HG02763 (cell line): ENCODE data around the gene DNAAF5.
"Not testable (repeated sequence)": the region's sequence is repeated elsewhere in the genome, so short reads cannot be mapped to it uniquely, and the experiment has no call there.

ENCODE experiments used
- ATAC-seq: cut with Tn5 transposase; IDR thresholded peaks from one replicate; pipeline ENCODE4 v1.9.1; 2021; ENCODE audit warnings: mild to moderate bottlenecking, moderate library complexity; ENCODE audit not compliant: unreplicated experiment

Gene DNAAF5

DNA sequence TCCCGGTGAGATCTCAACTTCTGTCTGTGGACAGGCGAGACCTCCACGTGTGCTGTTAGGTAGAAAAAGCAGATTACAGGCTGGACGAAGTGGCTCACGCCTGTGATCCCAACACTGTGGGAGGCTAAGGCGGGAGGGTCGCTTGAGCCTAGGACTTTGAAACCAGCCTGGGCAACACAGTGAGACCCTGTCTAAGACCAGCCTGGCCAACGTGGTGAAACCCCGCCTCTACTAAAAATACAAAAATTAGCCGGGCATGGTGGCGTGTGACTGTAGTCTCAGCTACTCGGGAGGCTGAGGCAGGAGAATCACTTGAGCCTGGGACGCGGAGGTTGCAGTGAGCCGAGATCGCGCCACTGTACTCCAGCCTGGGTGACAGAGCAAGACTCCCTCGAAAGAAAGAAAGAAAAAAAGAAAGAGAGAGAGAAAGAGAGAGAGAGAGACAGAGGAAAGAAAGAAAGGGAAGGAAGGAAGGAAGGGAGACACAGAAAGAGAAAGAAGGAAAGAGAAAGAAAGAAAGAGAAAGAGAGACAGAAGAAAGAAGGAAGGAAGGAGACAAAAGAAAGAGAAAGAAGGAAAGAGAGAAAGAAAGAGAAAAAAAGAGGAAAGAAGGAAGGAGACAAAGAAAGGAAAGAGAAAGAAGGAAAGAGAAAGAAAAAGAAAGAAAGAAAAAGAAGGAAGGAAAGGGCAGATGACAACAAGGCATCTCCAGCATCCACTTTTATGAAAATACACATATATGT is 76.2 kb downstream of the DNAAF5 start:
- no peak for ATAC-seq

DNA sequence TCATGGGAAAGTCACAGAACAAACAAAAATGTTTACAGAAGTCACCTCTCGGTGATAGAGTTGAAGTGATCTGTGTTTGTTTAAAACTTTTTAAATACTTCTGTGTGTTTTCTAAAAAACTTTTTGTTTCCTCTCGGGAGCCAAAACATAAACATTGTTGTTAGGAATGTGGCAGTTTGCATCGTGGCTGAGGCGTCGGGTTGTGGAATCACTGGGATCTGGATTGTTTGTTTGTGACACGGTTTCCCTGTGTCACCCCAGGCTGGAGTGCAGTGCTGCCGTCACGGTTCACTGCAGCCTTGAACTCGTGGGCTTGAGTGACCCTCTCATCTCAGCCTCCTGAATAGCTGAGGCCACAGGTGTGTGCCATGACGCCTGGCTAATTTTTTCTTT is 76.7 kb downstream of the DNAAF5 start:
- ATAC-seq = no peak

DNA sequence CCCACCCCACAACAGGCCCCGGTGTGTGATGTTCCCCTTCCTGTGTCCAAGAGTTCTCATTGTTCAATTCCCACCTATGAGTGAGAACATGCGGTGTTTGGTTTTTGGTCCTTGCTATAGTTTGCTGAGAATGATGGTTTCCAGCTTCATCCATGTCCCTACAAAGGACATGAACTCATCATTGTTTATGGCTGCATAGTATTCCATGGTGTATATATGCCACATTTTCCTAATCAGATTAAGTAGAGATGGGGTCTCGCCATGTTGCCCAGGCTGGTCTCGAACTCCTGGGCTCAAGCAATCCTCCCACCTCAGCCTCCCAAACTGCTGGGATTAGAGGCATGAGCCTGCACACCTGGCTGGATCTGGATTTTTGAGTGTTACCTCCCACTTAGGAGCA is 77.3 kb downstream of the DNAAF5 start:
- ATAC-seq = not testable (repeated sequence)

DNA sequence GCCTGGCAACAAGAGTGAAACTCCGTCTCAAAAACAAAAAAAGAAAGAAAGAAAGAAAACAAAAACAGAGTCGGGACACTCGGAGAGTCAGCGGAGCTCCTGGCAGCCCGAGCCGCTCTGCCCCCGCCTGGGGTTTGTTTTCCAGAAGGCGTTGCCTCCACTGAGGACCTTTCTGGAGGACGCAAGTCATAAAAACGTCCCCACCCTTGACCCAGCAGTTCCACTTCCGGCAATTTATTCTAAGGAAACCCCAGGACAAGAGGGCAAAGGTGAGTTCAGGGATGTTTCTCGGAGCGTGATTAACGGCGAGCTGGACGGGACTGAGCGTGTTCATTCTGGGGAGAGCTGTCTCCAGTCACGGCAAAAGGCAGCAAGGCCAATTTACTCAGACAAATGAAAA is 78.8 kb downstream of the DNAAF5 start:
- ATAC-seq = no peak

DNA sequence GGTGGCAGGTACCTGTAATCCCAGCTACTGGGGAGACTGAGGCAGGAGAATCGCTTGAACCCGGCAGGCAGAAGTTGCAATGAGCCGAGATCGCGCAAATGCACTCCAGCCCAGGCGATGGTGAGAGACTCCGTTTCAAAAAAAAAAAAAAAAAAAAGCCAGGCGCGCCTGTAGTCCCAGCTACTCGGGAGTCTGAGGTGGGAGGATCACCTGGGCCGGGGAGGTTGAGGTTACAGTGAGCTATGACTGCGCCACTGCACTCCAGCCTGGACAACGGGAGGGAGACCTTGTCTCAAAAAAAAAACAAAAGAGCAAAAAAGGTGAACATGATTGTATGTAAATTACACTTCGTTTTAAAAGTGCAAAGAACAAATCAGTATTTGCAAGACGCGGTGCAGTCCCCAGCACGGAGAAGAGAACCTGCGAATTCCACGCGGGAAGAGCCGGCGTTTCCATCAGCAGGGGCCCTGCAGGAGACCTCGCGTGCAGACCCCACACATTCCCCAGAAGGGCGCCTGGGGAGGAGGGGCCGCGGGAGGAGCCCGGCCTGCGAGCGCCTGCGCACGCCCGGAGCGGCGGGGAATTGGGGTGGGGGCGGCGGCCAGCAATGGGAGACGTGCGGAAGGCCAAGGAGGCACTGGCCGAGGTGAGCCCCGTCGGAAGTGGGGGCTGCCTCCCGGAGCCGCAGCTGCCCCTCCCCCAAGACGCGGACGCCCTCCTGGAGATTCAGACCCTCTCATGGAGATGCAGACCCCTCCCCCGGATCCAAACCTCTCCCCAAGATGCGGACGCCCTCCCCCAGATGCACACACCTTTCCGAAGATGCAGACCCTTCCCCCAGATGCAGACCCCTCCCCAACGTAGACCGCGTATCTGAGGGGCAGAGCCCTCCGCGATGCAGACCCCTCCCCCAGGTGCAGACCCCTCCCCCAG is 89.1 kb downstream of the DNAAF5 start:
- no peak for ATAC-seq

DNA sequence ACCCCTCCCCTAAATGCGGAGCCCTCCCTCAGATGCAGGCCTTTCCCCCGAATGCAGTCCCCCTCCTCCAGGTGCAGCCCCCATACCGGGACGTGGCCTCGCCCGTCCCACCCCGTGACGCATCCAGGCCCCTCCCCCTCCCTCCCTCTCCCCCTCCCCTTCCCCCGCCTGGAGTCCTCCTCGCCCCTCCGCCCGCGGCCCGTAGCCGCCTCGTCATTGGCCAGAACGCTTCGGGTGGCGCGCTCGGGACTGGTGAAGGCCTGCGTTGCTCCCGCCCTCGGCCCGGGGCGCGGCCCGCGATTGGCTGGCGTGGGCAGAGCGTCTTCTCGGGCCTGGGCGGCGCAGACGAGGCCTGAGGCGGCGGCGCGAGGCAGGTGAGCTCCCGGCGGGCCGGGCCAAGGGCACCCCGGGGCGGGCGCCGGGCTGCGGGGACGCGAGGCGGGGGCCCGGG is 89.8 kb downstream of the DNAAF5 start:
- peak; percentile 92 for ATAC-seq

DNA sequence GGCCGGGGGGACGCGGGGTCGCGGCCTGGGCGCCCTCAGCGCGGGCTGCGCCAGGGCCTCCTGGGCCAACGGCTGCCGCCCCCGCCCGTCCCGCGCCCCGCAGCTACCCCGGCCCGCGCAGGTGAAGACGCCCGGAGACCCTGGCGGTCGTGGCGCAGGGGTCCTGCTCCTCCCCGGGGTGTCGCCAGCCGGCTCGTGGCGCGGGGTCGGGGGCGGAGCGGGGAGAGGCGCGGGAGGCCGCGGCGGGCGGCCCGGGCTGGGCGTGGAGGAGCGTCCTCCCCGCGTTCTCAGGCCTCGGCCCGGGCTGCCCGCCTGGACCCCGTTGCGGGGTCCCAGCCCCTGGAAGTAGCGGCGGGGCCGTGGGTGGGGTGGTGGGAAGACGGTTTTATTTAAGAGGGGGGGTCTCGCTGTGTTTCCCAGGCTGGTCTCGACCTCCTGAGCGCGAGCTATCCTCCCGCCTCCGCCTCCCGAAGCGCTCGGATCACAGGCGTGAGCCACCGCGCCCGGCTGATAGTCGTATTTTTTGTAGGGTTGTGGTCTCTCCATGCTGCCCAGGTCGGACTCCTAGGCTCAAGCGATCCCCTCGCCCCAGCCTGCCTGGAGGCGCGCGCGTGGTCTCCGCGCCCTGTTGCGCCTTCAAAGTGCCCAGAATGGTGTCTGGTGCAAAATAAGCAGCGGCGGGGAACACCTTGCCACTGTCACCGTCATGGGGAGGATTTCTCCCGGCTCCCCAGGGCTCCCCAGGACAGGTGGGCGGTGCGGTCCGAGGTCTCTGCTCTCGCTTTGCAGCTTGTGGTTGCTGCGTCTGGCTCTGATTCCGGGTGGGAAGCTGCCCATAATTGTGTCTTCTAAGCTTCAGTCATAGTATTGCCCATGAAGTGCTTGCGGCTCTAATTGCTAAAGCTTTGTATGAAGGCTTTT is 90.5 kb downstream of the DNAAF5 start:
- peak; percentile 7 for ATAC-seq

DNA sequence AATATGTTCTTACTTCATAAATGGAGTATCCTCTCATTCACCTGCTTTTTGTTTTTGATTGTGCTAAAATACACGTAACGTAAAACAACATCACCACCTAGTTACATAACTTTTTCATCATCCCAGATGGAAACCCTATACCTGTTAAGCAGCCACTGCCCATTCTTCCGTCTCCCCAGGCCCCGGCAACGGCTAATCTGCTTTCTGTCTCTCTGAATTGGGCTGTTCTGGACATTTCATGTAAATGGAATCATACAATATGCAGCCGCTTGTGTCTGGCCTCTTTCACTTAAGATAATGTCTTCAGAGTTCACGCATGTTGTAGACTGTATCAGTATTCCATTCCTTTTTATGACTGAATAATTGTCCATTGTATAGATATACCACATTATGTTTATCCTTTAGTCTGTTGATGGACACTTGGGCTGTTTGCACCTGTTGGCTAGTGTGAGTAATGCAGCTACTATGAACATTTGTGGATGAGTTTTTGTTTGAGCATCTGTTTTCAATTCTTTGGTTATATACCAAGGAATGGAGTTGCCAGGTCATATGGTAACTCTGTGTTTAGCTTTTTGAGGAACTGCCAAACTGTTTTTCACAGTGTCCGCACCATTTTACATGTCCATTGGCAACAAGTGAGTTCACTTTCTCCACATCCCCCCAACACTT is 91.7 kb downstream of the DNAAF5 start:
- no peak for ATAC-seq

DNA sequence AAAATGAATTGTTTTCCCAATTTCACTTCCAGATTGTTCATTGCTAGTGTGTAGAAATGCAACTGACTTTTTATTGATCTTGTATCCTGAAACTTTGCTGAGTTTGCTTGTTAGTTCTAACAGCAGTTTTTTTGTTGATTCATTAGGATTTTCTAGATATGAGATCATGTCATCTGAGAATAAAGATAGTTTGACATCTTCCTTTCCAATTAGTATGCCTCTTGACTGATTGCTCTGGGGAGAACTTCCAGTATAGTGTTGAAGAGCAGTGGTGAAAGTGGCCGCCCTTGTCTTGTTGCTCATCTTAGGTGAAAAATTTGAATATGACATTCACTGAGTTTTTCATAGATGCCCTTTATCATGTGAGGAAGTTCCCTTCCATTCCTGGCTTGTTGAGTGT is 93.8 kb downstream of the DNAAF5 start:
- ATAC-seq = no peak

DNA sequence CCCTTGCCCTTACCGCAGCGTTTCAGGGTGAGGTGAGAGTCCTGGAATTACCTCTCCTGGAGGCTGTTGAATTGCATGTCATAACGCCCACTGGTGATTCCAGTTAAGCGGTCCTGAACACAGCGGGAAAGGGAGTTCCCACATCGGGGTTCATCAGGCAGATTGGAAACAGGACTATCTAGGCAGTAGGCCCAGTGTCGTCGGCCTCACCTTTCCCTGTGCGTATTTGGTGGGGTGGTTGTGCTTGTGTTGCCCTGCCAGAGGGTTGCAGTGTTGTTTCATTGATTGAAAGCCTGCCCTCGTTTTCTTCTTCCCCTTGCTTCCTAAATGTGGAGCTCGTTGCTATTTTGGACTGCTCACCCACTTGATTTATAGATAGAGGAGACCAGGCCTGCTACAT is 95.2 kb downstream of the DNAAF5 start:
- no peak for ATAC-seq

DNA sequence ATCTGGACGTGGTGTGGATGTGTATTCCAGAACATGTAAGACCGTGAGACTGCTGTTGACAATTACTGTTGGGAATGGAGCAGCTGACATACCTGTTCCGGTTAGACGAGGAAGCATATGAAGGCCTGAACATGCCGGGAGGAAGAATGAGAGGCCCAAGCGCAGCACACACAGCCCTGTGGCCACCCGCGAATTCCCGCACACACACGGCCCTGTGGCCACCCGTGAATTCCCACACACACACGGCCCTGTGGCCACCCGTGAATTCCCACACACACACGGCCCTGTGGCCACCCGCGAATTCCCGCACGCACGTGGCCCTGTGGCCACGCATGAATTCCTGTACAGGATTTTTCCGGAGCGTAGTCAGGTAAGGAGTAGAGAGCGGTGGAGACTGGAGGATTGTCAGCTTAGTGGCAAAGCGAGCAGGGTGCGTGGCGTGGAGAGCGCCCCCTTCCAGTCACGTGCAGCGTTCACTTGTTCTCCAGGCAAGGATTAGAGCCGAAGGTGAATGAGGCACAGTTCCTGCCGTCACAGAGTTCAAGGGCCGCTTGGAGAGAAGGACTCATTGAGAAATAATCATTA is 96.3 kb downstream of the DNAAF5 start:
- no peak for ATAC-seq

DNA sequence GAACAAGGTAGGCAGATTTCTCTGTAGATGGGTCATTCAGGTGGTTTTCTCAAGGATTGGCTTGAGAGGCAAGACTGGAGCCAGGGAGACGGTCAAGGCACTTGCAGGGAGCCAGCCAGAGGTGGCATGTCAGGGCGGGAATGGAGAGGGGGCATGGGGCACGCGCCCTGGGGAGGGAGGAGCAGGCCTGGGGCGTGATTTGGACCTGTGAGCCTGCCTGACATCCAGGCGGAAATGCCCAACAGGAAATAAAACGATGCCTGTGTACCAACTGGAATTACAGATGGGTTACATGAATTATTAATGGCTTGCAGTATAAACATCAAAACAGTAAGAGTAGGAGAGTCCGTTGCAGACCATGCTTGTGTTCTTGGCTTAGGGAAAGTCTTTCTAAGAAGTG is 97.2 kb downstream of the DNAAF5 start:
- ATAC-seq = no peak

DNA sequence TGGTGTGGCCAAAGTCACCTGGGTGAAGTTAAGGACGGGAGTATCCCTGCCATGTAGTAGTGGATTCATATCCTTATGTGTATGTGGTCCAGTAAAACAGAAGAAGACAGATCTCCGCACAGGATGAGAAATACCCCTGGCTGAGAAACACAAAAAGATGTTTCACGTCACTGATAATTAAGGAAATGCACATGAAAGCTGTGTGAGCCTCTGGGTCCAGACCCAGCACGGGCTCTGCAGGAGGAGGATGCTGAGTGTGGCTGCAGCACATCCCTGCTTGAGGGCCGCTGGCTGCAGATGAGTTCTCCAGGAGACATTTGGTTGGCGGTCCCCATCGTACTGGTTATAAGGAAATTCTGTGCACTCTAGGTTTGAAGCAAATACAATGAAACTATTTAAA is 97.6 kb downstream of the DNAAF5 start:
- ATAC-seq = no peak

DNA sequence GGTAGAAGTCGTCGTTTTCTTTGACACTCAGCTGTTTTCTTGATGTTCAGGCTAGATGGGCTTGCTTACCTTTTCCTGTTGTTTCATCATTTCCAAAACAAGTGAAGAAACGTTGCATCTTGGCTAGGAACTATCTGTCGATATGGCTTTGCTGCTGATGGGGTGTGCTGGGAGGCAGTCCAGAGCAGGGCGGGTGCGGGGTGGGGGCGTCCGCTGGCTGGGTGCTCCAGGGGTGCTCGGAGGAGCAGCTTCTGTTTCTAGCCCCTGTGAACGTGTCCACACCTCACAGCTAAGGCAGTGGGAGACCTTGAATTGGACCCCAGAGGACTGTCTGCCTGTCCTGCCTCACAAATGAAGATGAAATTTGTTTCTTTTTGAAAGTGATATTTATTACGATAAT is 98.2 kb downstream of the DNAAF5 start:
- no peak for ATAC-seq

DNA sequence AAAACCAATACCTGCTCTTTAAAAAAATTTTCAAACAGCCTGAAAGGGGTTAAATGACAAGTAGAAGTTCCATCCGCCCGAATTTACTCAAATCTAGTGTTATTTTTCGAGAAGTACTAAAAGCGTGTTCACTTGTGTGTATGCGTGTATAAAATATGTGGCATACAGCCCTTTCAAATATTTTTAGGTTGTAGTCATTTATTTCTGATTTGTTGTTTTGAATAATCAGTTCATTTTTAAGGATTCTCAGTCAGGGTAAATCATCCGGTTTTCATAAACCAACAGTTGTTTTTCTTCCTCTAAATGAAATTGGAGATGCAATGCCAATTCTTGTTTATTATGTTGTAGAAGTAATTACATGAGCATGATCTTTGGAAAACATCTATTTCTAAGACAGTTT is 98.9 kb downstream of the DNAAF5 start:
- ATAC-seq = no peak

DNA sequence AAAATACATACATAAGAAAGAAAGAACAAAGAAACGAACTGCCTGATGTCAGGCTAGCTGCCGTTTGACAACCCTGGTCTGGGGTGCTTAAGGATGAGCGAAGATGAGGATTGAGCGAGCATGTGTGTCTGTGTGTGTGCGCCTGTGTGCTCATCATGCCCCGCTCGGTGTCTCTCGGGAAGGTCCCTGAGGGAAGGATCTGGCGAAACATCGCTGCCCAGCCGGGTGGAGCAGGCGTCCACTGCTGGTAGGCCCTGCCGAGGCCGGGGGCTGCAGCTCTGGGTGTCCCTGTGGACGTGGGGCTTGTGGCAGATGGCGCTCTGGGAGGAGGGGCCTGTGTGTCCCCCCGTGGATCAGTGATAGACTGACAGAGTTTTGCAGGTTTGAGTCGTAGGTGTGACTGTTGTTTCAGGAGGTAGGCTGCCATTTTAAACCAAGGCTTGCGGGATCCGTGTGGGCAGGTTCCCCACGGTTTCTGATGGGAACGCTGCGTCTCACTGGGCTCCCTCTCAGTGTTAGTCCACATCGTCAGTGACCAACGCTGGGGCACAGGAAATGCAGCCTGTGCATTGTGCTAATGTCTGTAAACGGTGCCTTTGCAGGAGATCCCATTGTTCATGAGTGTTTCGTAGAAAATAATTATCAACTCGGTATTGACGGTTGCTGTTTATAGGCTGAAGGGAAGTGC is 99.9 kb downstream of the DNAAF5 start:
- ATAC-seq = no peak

DNA sequence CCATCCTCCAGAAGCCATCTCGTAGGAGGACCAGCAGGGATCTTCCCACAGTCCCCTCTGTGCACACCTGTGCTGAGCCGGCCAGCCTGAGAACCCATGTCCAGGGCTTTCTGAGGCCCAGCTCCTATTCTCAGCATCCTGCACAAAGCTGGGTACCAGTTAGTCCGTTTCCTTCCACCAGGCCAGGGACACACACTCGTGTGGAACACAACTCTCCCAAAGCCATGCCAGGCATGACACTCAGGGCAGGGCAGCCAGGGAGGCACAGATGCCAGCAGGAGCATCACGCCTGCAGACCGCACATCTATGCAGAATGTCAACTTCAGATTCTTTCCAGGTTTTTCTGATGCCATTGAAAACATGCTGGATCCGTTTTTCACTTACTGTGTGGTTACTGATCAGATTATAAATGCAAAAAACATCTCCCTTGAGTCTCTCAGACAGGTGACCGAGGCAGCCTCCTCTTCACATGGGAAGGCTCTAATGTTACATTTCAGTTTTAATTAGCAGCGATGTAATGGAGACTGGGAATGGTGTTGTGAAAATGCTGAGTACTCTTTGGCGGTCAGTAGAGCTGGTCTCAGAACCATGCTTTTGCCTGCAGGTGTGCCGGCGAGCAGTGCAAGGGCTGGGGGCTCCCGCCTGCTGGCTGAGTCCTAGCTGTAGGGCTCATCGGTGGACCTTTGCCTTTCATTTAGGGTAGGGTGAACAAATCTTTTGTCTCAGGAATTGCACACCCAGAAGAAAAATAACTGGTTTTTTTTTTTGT is 102.5 kb downstream of the DNAAF5 start:
- ATAC-seq = no peak

DNA sequence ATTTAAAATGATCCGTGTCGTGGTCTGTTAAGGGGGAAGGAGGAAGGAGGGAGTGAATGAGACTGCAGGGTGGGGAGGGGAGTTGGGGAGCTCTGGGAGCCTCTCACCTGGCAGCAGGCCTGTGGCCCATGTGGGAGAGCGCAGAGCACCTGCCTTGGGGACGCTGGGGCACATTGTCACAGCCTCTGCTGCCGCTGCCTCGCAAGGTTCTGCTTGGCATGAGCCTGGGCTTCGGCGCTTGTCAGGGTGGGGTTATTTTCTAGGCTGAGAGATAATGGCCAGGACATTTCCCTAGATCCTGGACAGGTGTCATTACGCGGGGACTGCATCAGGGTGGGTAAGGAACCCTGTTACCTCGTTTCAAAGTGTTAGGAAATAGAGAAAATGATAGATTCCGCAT is 103.6 kb downstream of the DNAAF5 start:
- no peak for ATAC-seq
